ENCODE results near the gene ZNF141.
"Not testable (repeated sequence)": the region's sequence is repeated elsewhere in the genome, so short reads cannot be mapped to it uniquely, and the experiment has no call there.

- not testable (repeated sequence) for TF ChIP-seq CTCF (IDR thresholded peaks at IDR 0.05; ENCODE audit: poor library complexity, severe bottlenecking); RAD21 (conservative IDR thresholded peaks at IDR 0.05); EZH2 (IDR thresholded peaks at IDR 0.05; ENCODE audit: borderline replicate concordance, insufficient read depth, low read length, poor library complexity, severe bottlenecking); REST (IDR thresholded peaks at IDR 0.05; ENCODE audit: borderline replicate concordance); EP300 (conservative IDR thresholded peaks at IDR 0.05; ENCODE audit: poor library complexity, severe bottlenecking)
These were observed 33.1 kb upstream of the ZNF141 start for GRCh38 chr4:304516-304915.

Measured in neural cell (in vitro differentiated cells).